Endothelial cell of umbilical vein (primary cell): ENCODE data around the gene SLIT1.

Experiments used
- EZH2 ChIP-seq: IDR thresholded peaks from 2 replicates; pipeline ENCODE4 v1.6.1; 2012; ENCODE audit warnings: borderline replicate concordance, low read depth, mild to moderate bottlenecking, moderate library complexity, low read length, inconsistent platforms; ENCODE audit not compliant: severe bottlenecking
- FOS ChIP-seq: IDR thresholded peaks from 2 replicates; pipeline ENCODE4 v1.6.1; 2011; ENCODE audit warnings: mild to moderate bottlenecking, low read length, moderate library complexity, borderline replicate concordance; ENCODE audit not compliant: insufficient read depth
- MYC ChIP-seq: IDR thresholded peaks from one replicate; pipeline ENCODE4 v1.6.1; 2011; ENCODE audit warnings: mild to moderate bottlenecking, low read depth, low read length
- POLR2A ChIP-seq: IDR thresholded peaks from 2 replicates; pipeline ENCODE4 v1.6.1; 2012; ENCODE audit warnings: low read depth, mild to moderate bottlenecking, control low read depth, low read length
- POLR2AphosphoS5 ChIP-seq: IDR thresholded peaks from 2 replicates; pipeline ENCODE4 v1.6.1; 2012; ENCODE audit warnings: low read depth, mild to moderate bottlenecking, control low read depth, low read length, moderate library complexity; ENCODE audit not compliant: insufficient read depth
- TF ChIP-seq, protein P1 (sequence below), 2 donors: IDR thresholded peaks; 1 replicate in 1 of 2; 2 replicates in 1 of 2; pipeline ENCODE4 v1.5.1; 2011; ENCODE audit warnings: low read length in 2 of 2, mild to moderate bottlenecking in 2 of 2, moderate library complexity in 2 of 2, control low read depth in 1 of 2, inconsistent platforms in 1 of 2, low read depth in 1 of 2; ENCODE audit not compliant: insufficient read depth in 1 of 2; ENCODE audit errors: extremely low read depth in 1 of 2
- TF ChIP-seq, protein P2 (sequence below): IDR thresholded peaks from 2 replicates; pipeline ENCODE4 v1.6.1; 2011; ENCODE audit not compliant: insufficient read depth, insufficient read length

DNA sequence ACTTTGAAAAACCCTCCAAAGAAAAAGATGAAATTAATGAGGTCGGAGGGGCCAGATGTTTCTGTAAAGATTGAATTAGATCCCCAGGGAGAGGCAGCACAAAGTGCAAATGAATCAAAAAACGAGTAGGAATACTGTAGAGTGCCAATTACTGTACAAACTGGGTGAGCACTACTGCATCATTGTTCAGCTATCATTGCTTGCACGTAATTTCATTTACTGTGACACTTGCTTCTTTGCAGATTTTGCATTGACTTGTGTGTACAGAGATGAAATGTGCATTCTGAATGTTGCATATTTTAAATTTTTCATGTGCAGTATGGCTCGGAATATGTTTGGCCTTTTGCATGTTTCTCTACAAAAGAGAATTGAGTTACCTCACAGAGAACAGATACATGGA is 230.0 kb downstream of the SLIT1 start:
- TF ChIP-seq, protein P1, sequence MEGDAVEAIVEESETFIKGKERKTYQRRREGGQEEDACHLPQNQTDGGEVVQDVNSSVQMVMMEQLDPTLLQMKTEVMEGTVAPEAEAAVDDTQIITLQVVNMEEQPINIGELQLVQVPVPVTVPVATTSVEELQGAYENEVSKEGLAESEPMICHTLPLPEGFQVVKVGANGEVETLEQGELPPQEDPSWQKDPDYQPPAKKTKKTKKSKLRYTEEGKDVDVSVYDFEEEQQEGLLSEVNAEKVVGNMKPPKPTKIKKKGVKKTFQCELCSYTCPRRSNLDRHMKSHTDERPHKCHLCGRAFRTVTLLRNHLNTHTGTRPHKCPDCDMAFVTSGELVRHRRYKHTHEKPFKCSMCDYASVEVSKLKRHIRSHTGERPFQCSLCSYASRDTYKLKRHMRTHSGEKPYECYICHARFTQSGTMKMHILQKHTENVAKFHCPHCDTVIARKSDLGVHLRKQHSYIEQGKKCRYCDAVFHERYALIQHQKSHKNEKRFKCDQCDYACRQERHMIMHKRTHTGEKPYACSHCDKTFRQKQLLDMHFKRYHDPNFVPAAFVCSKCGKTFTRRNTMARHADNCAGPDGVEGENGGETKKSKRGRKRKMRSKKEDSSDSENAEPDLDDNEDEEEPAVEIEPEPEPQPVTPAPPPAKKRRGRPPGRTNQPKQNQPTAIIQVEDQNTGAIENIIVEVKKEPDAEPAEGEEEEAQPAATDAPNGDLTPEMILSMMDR (IDR thresholded peaks at IDR 0.05; ENCODE audit: extremely low read depth in 1 of 2, insufficient read depth in 1 of 2, low read depth in 1 of 2, low read length in 2 of 2) = no peak
- TF ChIP-seq POLR2A (no peak), EZH2 (no peak), MYC (no peak), FOS (no peak), POLR2AphosphoS5 (no peak)
- TF ChIP-seq, protein P2, sequence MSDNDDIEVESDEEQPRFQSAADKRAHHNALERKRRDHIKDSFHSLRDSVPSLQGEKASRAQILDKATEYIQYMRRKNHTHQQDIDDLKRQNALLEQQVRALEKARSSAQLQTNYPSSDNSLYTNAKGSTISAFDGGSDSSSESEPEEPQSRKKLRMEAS = no peak
